KG1 (cell line): ENCODE results near the gene FBXL19.

Experiments used
- DNase-seq: peaks from one replicate; lab custom pipeline; 2025; lab: John Stamatoyannopoulos, UW

Gene FBXL19

GRCh38 chr16:30895627-30896260 is 27.6 kb upstream of the FBXL19 start:
- DNase-seq = no peak

GRCh38 chr16:30896261-30896888 is 27.0 kb upstream of the FBXL19 start, which contains the start of gene CTF1:
TSS of gene CTF1 (plus strand) at chr16:30896614. CDS start at chr16:30896644, 30 bp downstream.
- no peak for DNase-seq

- peak; percentile 48 for DNase-seq
Measured at GRCh38 chr16:30896889-30897733, 26.3 kb upstream of the FBXL19 start.

DNA sequence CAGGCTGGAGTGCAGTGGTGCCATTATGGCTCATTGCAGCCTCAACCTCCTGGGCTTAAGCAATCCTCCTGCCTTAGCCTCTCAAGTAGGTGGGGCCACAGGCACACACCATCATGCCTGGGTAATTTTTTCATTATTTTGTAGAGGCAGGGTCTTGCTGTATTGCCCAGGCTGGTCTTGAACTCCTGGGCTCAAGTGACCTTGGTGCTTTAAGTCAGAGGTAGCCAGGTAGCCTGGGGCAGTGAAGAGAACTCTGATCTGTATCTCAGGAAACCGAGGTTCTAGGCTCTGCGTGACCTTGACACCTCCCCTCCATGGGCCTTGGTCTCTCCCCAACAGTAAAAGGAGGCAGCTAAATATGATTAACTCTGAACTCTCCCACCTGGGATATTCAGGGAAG is 23.6 kb upstream of the FBXL19 start:
- no peak for DNase-seq

GRCh38 chr16:30900588-30900987 is 22.8 kb upstream of the FBXL19 start:
- no peak for DNase-seq

GRCh38 chr16:30901201-30902028 is 22.0 kb upstream of the FBXL19 start:
- DNase-seq = no peak

GRCh38 chr16:30902029-30902972 is 21.1 kb upstream of the FBXL19 start:
- peak; percentile 33 for DNase-seq

- no peak for DNase-seq
Measured at GRCh38 chr16:30903002-30903401, 20.4 kb upstream of the FBXL19 start.

DNA sequence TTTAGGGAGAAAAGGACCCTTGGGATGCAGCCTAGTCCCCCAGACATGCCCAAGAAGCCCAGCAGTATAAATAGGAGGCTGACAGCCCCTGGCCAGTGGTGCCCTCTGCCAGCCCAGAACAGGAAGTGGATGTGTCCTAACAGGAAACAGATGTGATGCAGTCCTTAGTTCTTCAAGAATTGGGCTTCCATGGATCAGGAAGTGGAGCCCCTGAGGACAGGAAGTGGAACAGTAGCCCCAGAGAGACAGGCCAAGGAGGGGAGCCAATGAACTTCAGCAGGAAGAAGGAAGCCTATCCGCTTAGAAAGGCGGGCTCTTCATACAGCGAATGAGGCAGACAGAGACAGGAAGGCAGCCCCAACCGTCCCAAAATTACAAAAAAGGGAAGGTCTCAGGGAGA is 19.8 kb upstream of the FBXL19 start:
- peak; percentile 76 for DNase-seq

GRCh38 chr16:30904114-30904780 is 19.1 kb upstream of the FBXL19 start:
- peak; percentile 76 for DNase-seq

GRCh38 chr16:30907064-30907463 is 16.3 kb upstream of the FBXL19 start:
- DNase-seq = no peak

DNA sequence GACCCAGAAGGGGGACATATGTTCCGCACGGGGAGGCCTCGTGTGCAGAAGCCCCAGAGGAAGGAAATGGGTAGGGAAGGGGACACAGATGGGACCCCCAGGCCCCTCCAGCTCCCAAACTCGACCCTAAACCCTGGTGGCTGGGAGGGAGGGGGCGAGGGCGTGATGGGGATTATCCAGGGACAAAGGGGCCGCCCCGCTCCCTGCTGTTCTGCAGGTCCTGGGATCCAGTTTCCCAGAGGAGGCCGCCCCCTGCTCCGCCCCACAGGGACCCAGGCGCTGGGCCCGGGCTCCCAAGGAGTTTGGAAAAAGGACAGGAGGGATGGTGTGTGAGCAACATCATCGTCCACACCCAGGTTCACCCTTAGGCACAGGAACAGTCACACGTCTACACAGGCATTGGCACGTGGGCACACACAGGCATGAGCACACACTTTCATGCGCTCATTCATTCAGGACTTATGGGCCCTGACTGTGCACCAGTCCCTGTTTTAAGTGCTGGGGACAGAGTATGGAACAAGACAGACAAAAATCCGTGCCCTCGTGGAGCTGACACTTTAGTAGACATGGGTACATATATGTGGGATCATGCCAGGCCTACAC is 12.8 kb upstream of the FBXL19 start:
- DNase-seq = no peak

GRCh38 chr16:30912794-30913412 is 10.5 kb upstream of the FBXL19 start:
- no peak for DNase-seq

DNA sequence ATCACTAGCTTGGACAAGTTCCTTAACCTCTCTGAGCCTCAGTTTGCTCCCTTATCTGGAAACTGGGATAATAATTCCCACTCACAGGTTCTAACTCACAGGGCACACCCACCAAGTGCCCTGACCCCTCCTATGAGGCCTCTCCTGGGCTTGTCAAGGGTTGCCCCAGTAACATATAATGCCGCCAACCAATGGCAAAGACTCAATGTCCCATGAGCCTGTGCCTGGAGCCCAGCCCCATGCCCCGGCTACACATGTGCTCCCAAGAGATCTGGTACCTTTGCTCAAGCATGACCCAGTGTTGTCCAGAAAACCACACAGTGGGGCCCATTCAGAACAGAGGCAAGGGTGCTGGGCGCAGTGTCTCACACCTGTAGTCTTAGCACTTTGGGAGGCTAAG is 8.5 kb upstream of the FBXL19 start:
- no peak for DNase-seq

DNA sequence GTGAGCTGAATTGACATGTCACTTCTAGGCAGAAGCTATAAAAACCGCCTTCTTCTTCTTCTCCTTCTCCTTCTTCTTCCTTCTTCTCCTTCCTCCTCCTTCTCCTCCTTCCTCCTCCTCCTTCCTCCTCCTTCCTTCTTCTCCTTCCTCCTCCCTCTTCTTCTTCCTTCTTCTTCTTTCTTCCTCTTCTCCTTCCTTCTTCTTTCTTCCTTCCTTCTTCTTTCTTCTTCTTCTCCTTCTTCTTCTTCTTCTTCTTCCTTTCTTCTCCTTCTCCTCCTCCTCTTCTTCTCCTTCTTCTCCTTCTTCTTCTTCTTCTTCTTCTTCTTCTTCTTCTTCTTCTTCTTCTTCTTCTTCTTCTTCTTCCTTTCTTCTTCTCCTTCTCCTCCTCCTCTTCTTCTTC is 4.8 kb upstream of the FBXL19 start:
- DNase-seq = no peak

DNA sequence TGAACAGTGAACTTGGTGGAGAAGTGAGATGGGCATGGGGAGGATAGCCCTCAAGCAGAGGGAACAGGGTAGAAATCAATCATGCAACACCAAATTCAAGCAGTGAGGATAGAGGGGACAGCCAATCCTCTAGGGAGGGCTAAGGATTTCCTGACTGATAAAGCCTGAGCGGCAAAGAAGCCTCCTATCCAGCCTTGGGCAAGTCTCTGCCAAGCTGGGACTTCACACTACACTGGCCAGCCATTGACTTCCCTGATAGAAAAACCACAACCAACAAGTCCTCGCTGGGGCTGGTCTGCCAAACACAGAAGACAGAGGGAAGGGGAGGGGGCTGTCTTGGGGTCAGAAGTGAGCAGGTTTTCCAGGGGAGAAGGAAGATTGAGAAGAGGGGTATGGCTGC is 2.5 kb upstream of the FBXL19 start:
- DNase-seq = no peak

- DNase-seq = no peak
Measured at GRCh38 chr16:30921459-30921747, 2.0 kb upstream of the FBXL19 start.

DNA sequence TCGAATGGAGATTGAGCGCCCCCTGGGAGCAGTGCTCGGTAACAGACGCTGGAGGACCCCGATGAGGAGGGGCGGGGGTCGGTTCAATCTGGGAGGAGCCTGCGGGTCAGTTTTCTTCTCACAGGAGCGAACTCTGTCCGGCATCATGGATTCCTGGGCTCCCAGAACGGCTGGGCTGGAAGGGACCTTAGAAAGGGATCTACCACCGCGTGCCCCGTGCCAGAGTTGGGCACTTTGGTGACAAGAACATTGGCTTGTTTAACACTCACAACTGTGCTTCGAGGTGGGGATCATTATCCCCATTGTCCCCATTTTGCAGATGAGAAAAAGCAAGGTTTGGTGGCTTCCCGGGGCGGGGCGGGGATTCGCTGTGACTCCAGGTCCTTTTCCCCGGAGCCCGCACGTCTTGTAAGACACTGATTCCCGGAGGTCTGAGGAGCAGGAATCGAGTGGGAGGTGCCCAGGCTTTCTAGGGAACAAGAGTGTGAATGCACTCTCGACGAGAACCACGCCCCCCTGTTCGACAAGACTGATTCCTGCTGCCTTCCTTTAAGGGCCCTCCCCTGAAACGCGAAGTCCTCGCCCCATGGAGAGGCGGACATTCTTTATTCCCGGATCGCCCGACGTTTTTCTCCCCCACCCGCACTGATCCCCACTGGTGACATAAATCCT is 1.5 kb upstream of the FBXL19 start:
- peak; percentile 61 for DNase-seq

DNA sequence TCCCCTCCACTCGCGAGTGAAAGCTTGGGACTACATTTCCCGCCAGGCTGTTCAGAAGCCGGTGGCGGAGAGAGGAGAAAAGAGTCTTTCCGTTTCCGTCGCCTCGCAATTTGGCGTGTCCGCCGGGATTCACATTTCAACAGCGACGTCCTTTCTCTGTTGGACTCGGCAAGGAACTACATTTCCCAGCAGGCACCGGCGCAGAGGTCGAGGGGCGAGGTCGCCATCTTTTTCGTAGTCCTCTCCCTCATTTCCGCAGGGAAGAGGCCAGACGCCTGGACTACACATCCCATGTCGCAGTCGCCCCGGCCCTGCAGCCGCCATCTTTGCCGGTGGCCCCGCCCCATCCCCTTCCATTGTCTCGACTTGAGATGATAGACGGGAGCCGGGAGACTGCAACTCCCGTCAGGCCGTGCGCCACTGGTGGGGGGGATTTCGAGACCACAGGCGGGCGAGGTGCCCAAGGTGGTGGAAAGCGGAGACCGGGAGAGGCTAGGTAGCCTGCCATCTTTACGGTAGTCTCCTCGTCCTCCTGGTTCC is 882 bp upstream of the FBXL19 start:
- DNase-seq = peak; percentile 98
